ENCODE results near the gene CIT. TPM values are rescaled to one million over a fixed set of nuclear protein-coding genes. Genes with fewer than 3 reads are reported as not detected.

CIT gene
- total and polyA plus RNA-seq, 2 experiments from 2014 or later = 1.4 to 30.3 TPM

- H3K4me1 ChIP-seq (ENCODE audit: low read depth) = no peaks in the 10 kb centered on the region
- TF ChIP-seq CTCF (IDR thresholded peaks at IDR 0.05; ENCODE audit: low read depth, low read length) = no peak
- DNase-seq (ENCODE audit: low read depth in 1 of 2, low spot score in 1 of 2) = no peak
- no peak overlapping the region for H3K27ac ChIP-seq
- no peaks in the 10 kb centered on the region for H3K36me3 ChIP-seq
- no peaks in the 10 kb centered on the region for H3K27me3 ChIP-seq
- no peaks in the 10 kb centered on the region for H3K9me3 ChIP-seq (ENCODE audit: low read depth)
- H3K4me3 ChIP-seq = no peak overlapping the region
These were observed 26.8 kb downstream of the CIT start for GRCh38 chr12:119850330-119850729.

GRCh38 chr12:119843100-119843499 lies 34.0 kb downstream of the CIT start:
- no peaks in the 10 kb centered on the region for H3K4me1 ChIP-seq (ENCODE audit: low read depth)
- H3K9me3 ChIP-seq (ENCODE audit: low read depth) = no peaks in the 10 kb centered on the region
- no peak for TF ChIP-seq CTCF (IDR thresholded peaks at IDR 0.05; ENCODE audit: low read depth, low read length)
- peak; percentile 10 to 85 for DNase-seq (ENCODE audit: low read depth in 1 of 2, low spot score in 1 of 2)
- H3K4me3 ChIP-seq = no peak overlapping the region
- no peaks in the 10 kb centered on the region for H3K36me3 ChIP-seq
- H3K27ac ChIP-seq = peak overlapping the region; percentile 12
- no peaks in the 10 kb centered on the region for H3K27me3 ChIP-seq

GRCh38 chr12:119842380-119842779 lies 34.7 kb downstream of the CIT start:
- H3K36me3 ChIP-seq = no peaks in the 10 kb centered on the region
- no peaks in the 10 kb centered on the region for H3K27me3 ChIP-seq
- no peak overlapping the region for H3K27ac ChIP-seq
- H3K4me1 ChIP-seq (ENCODE audit: low read depth) = no peaks in the 10 kb centered on the region
- TF ChIP-seq CTCF (IDR thresholded peaks at IDR 0.05; ENCODE audit: low read depth, low read length) = no peak
- DNase-seq (ENCODE audit: low read depth in 1 of 2, low spot score in 1 of 2) = no peak
- no peak overlapping the region for H3K4me3 ChIP-seq
- no peaks in the 10 kb centered on the region for H3K9me3 ChIP-seq (ENCODE audit: low read depth)

GRCh38 chr12:119841433-119842210 lies 35.5 kb downstream of the CIT start:
- no peak for DNase-seq (ENCODE audit: low read depth in 1 of 2, low spot score in 1 of 2)
- Histone ChIP-seq H3K4me1 (ENCODE audit: low read depth) (no peaks in the 10 kb centered on the region), H3K27me3 (no peaks in the 10 kb centered on the region), H3K9me3 (ENCODE audit: low read depth) (no peaks in the 10 kb centered on the region), H3K36me3 (no peaks in the 10 kb centered on the region), H3K27ac (no peak overlapping the region), H3K4me3 (no peak overlapping the region)
- TF ChIP-seq CTCF (IDR thresholded peaks at IDR 0.05; ENCODE audit: low read depth, low read length) = no peak

GRCh38 chr12:119840582-119840981 lies 36.5 kb downstream of the CIT start:
- no peak for DNase-seq (ENCODE audit: low read depth in 1 of 2, low spot score in 1 of 2)
- Histone ChIP-seq H3K27me3 (no peaks in the 10 kb centered on the region), H3K4me3 (no peak overlapping the region), H3K36me3 (no peaks in the 10 kb centered on the region), H3K4me1 (ENCODE audit: low read depth) (no peaks in the 10 kb centered on the region), H3K9me3 (ENCODE audit: low read depth) (no peaks in the 10 kb centered on the region), H3K27ac (no peak overlapping the region)
- no peak for TF ChIP-seq CTCF (IDR thresholded peaks at IDR 0.05; ENCODE audit: low read depth, low read length)

Measured in cardiac muscle cell (in vitro differentiated cells and primary cell).